ENCODE results near the gene MEGF6.

- TF ChIP-seq CTCF (optimal IDR thresholded peaks at IDR 0.05 in 1 of 3, IDR thresholded peaks at IDR 0.05 in 1 of 3, conservative IDR thresholded peaks at IDR 0.05 in 1 of 3; ENCODE audit: extremely low read depth in 1 of 3, insufficient read depth in 2 of 3, low read length in 3 of 3) (no peak), EZH2 (IDR thresholded peaks at IDR 0.05; ENCODE audit: low read length) (no peak)
Observed at GRCh38 chr1:3553940-3554223, 57.4 kb downstream of the MEGF6 start.
